ENCODE data around the gene PPM1J. TPM values are rescaled to one million over a fixed set of nuclear protein-coding genes. Genes with fewer than 3 reads are reported as not detected.

Gene PPM1J
- total and polyA plus RNA-seq, 2 experiments from 2014 or later, result 0.54 to 1.5 TPM

GRCh38 chr1:112720800-112721199 lies 5.7 kb upstream of the PPM1J start:
- H4K20me1 ChIP-seq (ENCODE audit: insufficient read depth), result no peaks in the 10 kb centered on the region
- no peak overlapping the region for H2AFZ ChIP-seq
- in situ Hi-C loops (cut with MboI), result no loop called here
- H3K9ac ChIP-seq, result no peak overlapping the region
- H3K27ac ChIP-seq, result no peak overlapping the region
- DNase-seq, result no peak
- no peak for TF ChIP-seq EZH2phosphoT487 (IDR thresholded peaks at IDR 0.05; ENCODE audit: insufficient read depth, low read depth)
- no peak for TF ChIP-seq EZH2 (IDR thresholded peaks at IDR 0.05; ENCODE audit: insufficient read depth, poor library complexity, severe bottlenecking)
- peaks cover 7% of the 10 kb centered on the region for H3K4me1 ChIP-seq (ENCODE audit: insufficient read depth)
- H3K36me3 ChIP-seq (ENCODE audit: low read depth), result no peaks in the 10 kb centered on the region
- no peaks in the 10 kb centered on the region for H3K27me3 ChIP-seq (replicated peaks; ENCODE audit: insufficient read depth)
- H3K9me3 ChIP-seq (ENCODE audit: low read depth), result no peaks in the 10 kb centered on the region
- no peaks in the 10 kb centered on the region for H3K79me2 ChIP-seq (ENCODE audit: insufficient read depth)
- no peak overlapping the region for H3K4me2 ChIP-seq (ENCODE audit: unreplicated experiment)
- 87 to 91% methylated on average over 3 of the region's 3 CpGs for WGBS, 2 experiments (ENCODE audit: low coverage in 1 of 2, low lambda C conversion rate in 2 of 2, missing lambda C conversion rate in 2 of 2)
- H3K4me3 ChIP-seq, result no peak overlapping the region
- H3F3A ChIP-seq (ENCODE audit: insufficient read depth), result peaks cover 4% of the 10 kb centered on the region
- H3K9me2 ChIP-seq (ENCODE audit: insufficient read depth), result no peaks in the 10 kb centered on the region

- Histone ChIP-seq H3K9ac (no peak overlapping the region), H3F3A (ENCODE audit: insufficient read depth) (peaks cover 5% of the 10 kb centered on the region), H2AFZ (no peak overlapping the region), H4K20me1 (ENCODE audit: insufficient read depth) (no peaks in the 10 kb centered on the region), H3K4me2 (ENCODE audit: unreplicated experiment) (no peak overlapping the region), H3K9me3 (ENCODE audit: low read depth) (no peaks in the 10 kb centered on the region), H3K27ac (no peak overlapping the region), H3K27me3 (replicated peaks; ENCODE audit: insufficient read depth) (no peaks in the 10 kb centered on the region), H3K4me3 (no peak overlapping the region), H3K4me1 (ENCODE audit: insufficient read depth) (peaks cover 7% of the 10 kb centered on the region), H3K79me2 (ENCODE audit: insufficient read depth) (no peaks in the 10 kb centered on the region), H3K9me2 (ENCODE audit: insufficient read depth) (no peaks in the 10 kb centered on the region), H3K36me3 (ENCODE audit: low read depth) (no peaks in the 10 kb centered on the region)
- no peak for TF ChIP-seq EZH2 (IDR thresholded peaks at IDR 0.05; ENCODE audit: insufficient read depth, poor library complexity, severe bottlenecking)
- no peak for TF ChIP-seq EZH2phosphoT487 (IDR thresholded peaks at IDR 0.05; ENCODE audit: insufficient read depth, low read depth)
- 97 to 100% methylated on average over 2 of the region's 2 CpGs for WGBS, 2 experiments (ENCODE audit: low coverage in 1 of 2, low lambda C conversion rate in 2 of 2, missing lambda C conversion rate in 2 of 2)
- in situ Hi-C loops (cut with MboI), result no loop called here
- no peak for DNase-seq
Measured at GRCh38 chr1:112719706-112720105, 4.6 kb upstream of the PPM1J start.

- peak overlapping the region; percentile 35 for H3K9ac ChIP-seq
- no peaks in the 10 kb centered on the region for H3K36me3 ChIP-seq (ENCODE audit: low read depth)
- H3K4me1 ChIP-seq (ENCODE audit: insufficient read depth), result peaks cover 7% of the 10 kb centered on the region
- DNase-seq, result peak; percentile 94
- H4K20me1 ChIP-seq (ENCODE audit: insufficient read depth), result no peaks in the 10 kb centered on the region
- no peaks in the 10 kb centered on the region for H3K79me2 ChIP-seq (ENCODE audit: insufficient read depth)
- TF ChIP-seq EZH2phosphoT487 (IDR thresholded peaks at IDR 0.05; ENCODE audit: insufficient read depth, low read depth) (no peak), EZH2 (IDR thresholded peaks at IDR 0.05; ENCODE audit: insufficient read depth, poor library complexity, severe bottlenecking) (no peak)
- in situ Hi-C loops (cut with MboI), result no loop called here
- H3F3A ChIP-seq (ENCODE audit: insufficient read depth), result peaks cover 5% of the 10 kb centered on the region
- peak overlapping the region; percentile 74 for H3K4me2 ChIP-seq (ENCODE audit: unreplicated experiment)
- H3K9me3 ChIP-seq (ENCODE audit: low read depth), result no peaks in the 10 kb centered on the region
- H3K9me2 ChIP-seq (ENCODE audit: insufficient read depth), result no peaks in the 10 kb centered on the region
- no peak overlapping the region for H3K27ac ChIP-seq
- peak overlapping the region; percentile 44 for H2AFZ ChIP-seq
- H3K4me3 ChIP-seq, result peak overlapping the region; percentile 63
- 8 to 10% methylated on average over 35 to 40 of the region's 44 CpGs for WGBS, 2 experiments (ENCODE audit: low coverage in 1 of 2, low lambda C conversion rate in 2 of 2, missing lambda C conversion rate in 2 of 2)
- no peaks in the 10 kb centered on the region for H3K27me3 ChIP-seq (replicated peaks; ENCODE audit: insufficient read depth)
Measured at GRCh38 chr1:112718691-112719418, 3.7 kb upstream of the PPM1J start.

- Histone ChIP-seq H4K20me1 (ENCODE audit: insufficient read depth) (no peaks in the 10 kb centered on the region), H3K9me3 (ENCODE audit: low read depth) (no peaks in the 10 kb centered on the region), H3K27ac (no peak overlapping the region), H3F3A (ENCODE audit: insufficient read depth) (peaks cover 5% of the 10 kb centered on the region), H3K79me2 (ENCODE audit: insufficient read depth) (no peaks in the 10 kb centered on the region), H3K27me3 (replicated peaks; ENCODE audit: insufficient read depth) (no peaks in the 10 kb centered on the region), H3K4me1 (ENCODE audit: insufficient read depth) (peaks cover 3% of the 10 kb centered on the region), H3K9ac (no peak overlapping the region), H3K4me2 (ENCODE audit: unreplicated experiment) (no peak overlapping the region), H3K36me3 (ENCODE audit: low read depth) (no peaks in the 10 kb centered on the region), H3K4me3 (no peak overlapping the region), H3K9me2 (ENCODE audit: insufficient read depth) (no peaks in the 10 kb centered on the region), H2AFZ (no peak overlapping the region)
- no peak for DNase-seq
- in situ Hi-C loops (cut with MboI), result no loop called here
- no peak for TF ChIP-seq EZH2 (IDR thresholded peaks at IDR 0.05; ENCODE audit: insufficient read depth, poor library complexity, severe bottlenecking)
- no peak for TF ChIP-seq EZH2phosphoT487 (IDR thresholded peaks at IDR 0.05; ENCODE audit: insufficient read depth, low read depth)
- WGBS, 2 experiments (ENCODE audit: low coverage in 1 of 2, low lambda C conversion rate in 2 of 2, missing lambda C conversion rate in 2 of 2), result 68 to 75% methylated on average over 2 of the region's 2 CpGs
Measured at GRCh38 chr1:112717263-112717873, 2.2 kb upstream of the PPM1J start.
